Adrenal gland (tissue), 12 donors: ENCODE data around the gene PSG1. TPM values are rescaled to one million over a fixed set of nuclear protein-coding genes. Genes with fewer than 3 reads are reported as not detected.
A peak's percentile ranks its signal among the peaks of the same experiment; 100 is the strongest.
"Not testable (repeated sequence)": the region's sequence is repeated elsewhere in the genome, so short reads cannot be mapped to it uniquely, and the experiment has no call there.

Source experiments
- DNase-seq, 7 donors: peaks; one replicate each; pipeline ENCODE4 v3.0.0-alpha.2; 2019 to 2020
- H3K27ac ChIP-seq, 5 donors: fragments of 200-600 bp; sonication (generic) in 4 of 5; 1 replicate in 3 of 5; 2 replicates in 2 of 5; pipeline versions ENCODE4 v1.5.1 to v1.8.0; 2016 to 2020; ENCODE audit warnings: mild to moderate bottlenecking in 1 of 5
- H3K27me3 ChIP-seq: fragments of 200-600 bp; 2 replicates; pipeline ENCODE4 v1.8.0; 2021
- H3K36me3 ChIP-seq, 2 donors: fragments of 200-600 bp; replicated peaks in 1 of 2; 1 replicate in 1 of 2; 2 replicates in 1 of 2; pipeline versions ENCODE4 v1.5.1 to v1.8.0; 2018 to 2022
- H3K4me1 ChIP-seq, 2 donors: fragments of 200-600 bp; replicated peaks in 1 of 2; 1 replicate in 1 of 2; 2 replicates in 1 of 2; pipeline versions ENCODE4 v1.5.1 to v1.8.0; 2018 to 2021
- H3K4me3 ChIP-seq, 4 donors: fragments of 200-600 bp; sonication (generic) in 3 of 4; one replicate each; pipeline ENCODE4 v1.5.1; 2016 to 2018
- H3K9me3 ChIP-seq, 3 donors: fragments of 200-600 bp; sonication (generic) in 1 of 3; replicated peaks in 1 of 3; 1 replicate in 2 of 3; 2 replicates in 1 of 3; pipeline versions ENCODE4 v1.5.1 to v1.8.0; 2016 to 2021
- WGBS, 4 donors: extraction: QIAGEN DNeasy Blood & Tissue Kit in 2 of 4; methylation state at CpG; one replicate each; pipeline versions ENCODE4 v1.1.5 to v1.1.7; 2013 to 2017; 5-methylcytosine and 5-hydroxymethylcytosine counted together
- intact Hi-C, 2 donors: fragments of 100-400 bp; cut with DNase I; formaldehyde crosslinking; loops; one replicate each; pipeline versions ENCODE4 v1.14.1 to v1.15.0; 2022 to 2023
- polyA plus RNA-seq, 3 donors: library from polyadenylated mRNA; stranded (reverse); fragments of 200-250 nt in 2 of 3; fragments of 350-450 nt in 1 of 3; fragmentation: Illumina TruSeq in 1 of 3; extraction: RNeasy Lipid Tissue Mini Kit (QIAGEN cat#74804) in 1 of 3; gene quantifications; one replicate each; pipeline ENCODE4 v1.2.3, GENCODE V29; 2013 to 2014
- total RNA-seq, 9 donors: library from RNA; depleted of rRNA in 4 of 9; stranded (reverse); fragments of >200 nt in 4 of 9; fragments of 120-200 nt in 1 of 9; fragmentation: NEBNext Ultra II Directional in 1 of 9; extraction: Animal tissue kit (Norgen Biotek cat#: 25700) in 1 of 9; gene quantifications; one replicate each; pipeline versions ENCODE4 v1.1.0 to v1.2.4, GENCODE V29; 2013 to 2023
- donor health status: healthy with polysubstance abuse.
- donor health status: Bipolar disorder and iron deficiency.
- donor health status: DM: yes; HTN: yes; CAD: no.
- donor health status: DM: no; HTN: no; CAD: no.
- donor health status: DM: no; HTN: no; CAD: no.
- donor health status: DM: yes; HTN: yes; CAD: no.

The PSG1 gene
- total and polyA plus RNA-seq, 12 donors = 0.11 TPM; not detected in 11

GRCh38 chr19:42900561-42900960, 21.0 kb upstream of the PSG1 start:
- WGBS, 4 donors = 71 to 74% (median 73%) methylated on average over 4 of the region's 4 CpGs
- H3K27ac ChIP-seq, H3K36me3 ChIP-seq, H3K4me1 ChIP-seq, H3K27me3 ChIP-seq, DNase-seq, intact Hi-C loops, H3K9me3 ChIP-seq, H3K4me3 ChIP-seq: not testable (repeated sequence)

DNA sequence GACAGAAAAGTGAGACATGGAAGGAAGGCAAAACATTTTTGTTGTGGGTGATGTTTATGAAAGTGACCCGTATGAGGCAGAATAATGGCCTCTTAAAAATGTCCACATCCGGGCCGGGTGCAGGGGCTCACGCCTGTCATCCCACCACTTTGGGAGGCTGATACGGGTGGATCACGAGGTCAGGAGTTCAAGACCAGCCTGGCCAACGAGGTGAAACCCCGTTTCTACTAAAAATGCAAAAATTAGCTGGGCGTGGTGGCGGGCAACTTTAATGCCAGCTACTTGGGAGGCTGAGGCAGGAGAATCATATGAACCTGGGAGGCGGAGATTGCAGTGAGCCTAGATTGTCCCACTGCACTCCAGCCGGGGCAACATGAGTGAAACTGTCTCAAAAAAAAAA, 20.2 kb upstream of the PSG1 start:
- intact Hi-C loops, H3K4me3 ChIP-seq, H3K27me3 ChIP-seq, H3K27ac ChIP-seq, DNase-seq, H3K4me1 ChIP-seq, H3K9me3 ChIP-seq, H3K36me3 ChIP-seq: not testable (repeated sequence)
- 74 to 79% (median 78%) methylated on average over 7 to 12 of the region's 12 CpGs for WGBS, 4 donors

DNA sequence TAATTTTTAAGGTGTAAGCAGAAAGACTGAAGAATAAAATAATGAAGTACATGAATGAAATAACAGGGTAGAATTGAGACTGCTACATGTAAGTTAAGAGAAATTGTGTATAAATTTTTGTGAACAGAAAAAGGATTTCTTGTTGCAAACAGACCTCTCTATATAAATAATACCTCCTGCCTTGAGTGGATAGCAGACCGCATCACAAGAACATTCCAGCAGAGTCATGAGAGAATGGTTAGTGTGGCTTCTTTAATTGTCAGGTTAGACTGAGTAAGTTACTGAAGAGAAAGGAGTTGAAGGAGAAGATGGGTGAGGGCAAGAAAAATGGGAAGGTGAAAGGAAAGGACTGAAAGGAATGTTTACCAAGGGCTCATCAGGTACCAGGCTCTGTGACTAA, 19.6 kb upstream of the PSG1 start:
- H3K27me3 ChIP-seq, H3K9me3 ChIP-seq, H3K36me3 ChIP-seq, H3K4me3 ChIP-seq, H3K4me1 ChIP-seq, DNase-seq, H3K27ac ChIP-seq, intact Hi-C loops: not testable (repeated sequence)
- WGBS, 4 donors = 78 to 87% (median 81%) methylated on average over 1 of the region's 1 CpG

- H3K27me3 ChIP-seq, H3K4me1 ChIP-seq, intact Hi-C loops, H3K36me3 ChIP-seq, H3K4me3 ChIP-seq, H3K27ac ChIP-seq, H3K9me3 ChIP-seq: not testable (repeated sequence)
- peak in 1 of 7 donors; percentile 6 for DNase-seq
- 57 to 71% (median 62%) methylated on average over 1 of the region's 1 CpG for WGBS, 4 donors
Measured at GRCh38 chr19:42898656-42899055, 19.1 kb upstream of the PSG1 start.

GRCh38 chr19:42897729-42898128, 18.2 kb upstream of the PSG1 start:
- H3K27ac ChIP-seq, intact Hi-C loops, H3K9me3 ChIP-seq, H3K4me3 ChIP-seq, DNase-seq, H3K4me1 ChIP-seq, H3K27me3 ChIP-seq, H3K36me3 ChIP-seq: not testable (repeated sequence)
- WGBS, 4 donors = 17 to 30% (median 25%) methylated on average over 1 of the region's 1 CpG

GRCh38 chr19:42890446-42890845, 10.9 kb upstream of the PSG1 start:
- H3K36me3 ChIP-seq, H3K4me1 ChIP-seq, intact Hi-C loops, H3K27ac ChIP-seq, DNase-seq, H3K4me3 ChIP-seq, H3K27me3 ChIP-seq, H3K9me3 ChIP-seq: not testable (repeated sequence)
- 77 to 84% (median 82%) methylated on average over 7 of the region's 7 CpGs for WGBS, 4 donors

DNA sequence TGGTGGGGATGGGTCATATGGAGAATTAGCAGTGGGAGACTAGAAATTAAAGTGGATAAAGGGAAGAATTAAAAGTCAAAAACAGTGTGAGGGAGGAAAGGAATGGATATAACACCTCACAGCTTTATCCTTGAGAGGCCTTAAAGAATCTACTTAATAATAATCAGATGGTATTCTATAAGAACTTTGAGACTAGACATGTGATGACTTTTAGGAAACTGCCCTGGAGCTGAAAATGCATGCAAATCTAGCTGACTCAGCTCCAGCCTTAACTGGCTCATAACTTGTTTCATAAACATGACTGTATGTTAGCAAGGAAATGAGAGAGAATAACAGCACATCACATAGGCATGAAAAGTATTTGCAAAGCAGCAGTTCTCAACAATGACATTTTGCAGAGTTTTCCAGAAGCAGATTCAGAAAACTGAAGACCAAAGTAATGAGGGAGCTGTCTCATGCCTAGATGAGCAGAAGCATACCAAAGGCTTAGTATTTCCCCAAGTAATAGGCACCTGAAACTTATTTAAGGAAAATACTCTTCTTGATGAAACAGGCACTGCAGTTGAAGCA, 8.4 kb upstream of the PSG1 start:
- H3K4me1 ChIP-seq, H3K36me3 ChIP-seq, DNase-seq, intact Hi-C loops, H3K27ac ChIP-seq, H3K27me3 ChIP-seq, H3K9me3 ChIP-seq, H3K4me3 ChIP-seq: not testable (repeated sequence)

- intact Hi-C loops, H3K9me3 ChIP-seq, H3K4me3 ChIP-seq, H3K27ac ChIP-seq, H3K4me1 ChIP-seq, DNase-seq, H3K36me3 ChIP-seq, H3K27me3 ChIP-seq: not testable (repeated sequence)
- whole genome bisulfite sequencing, 4 donors = 71 to 87% (median 75%) methylated on average over 2 of the region's 2 CpGs
Measured at GRCh38 chr19:42882730-42883129, 3.2 kb upstream of the PSG1 start.

GRCh38 chr19:42882010-42882409, 2.5 kb upstream of the PSG1 start:
- H3K4me3 ChIP-seq, H3K27ac ChIP-seq, H3K4me1 ChIP-seq, DNase-seq, H3K9me3 ChIP-seq, H3K27me3 ChIP-seq, H3K36me3 ChIP-seq, intact Hi-C loops: not testable (repeated sequence)
- WGBS, 4 donors = 60 to 74% (median 67%) methylated on average over 5 of the region's 5 CpGs
